HT-29 (cell line): ENCODE data around the gene PPP1R3G. TPM values are rescaled to one million over a fixed set of nuclear protein-coding genes. Genes with fewer than 3 reads are reported as not detected.

ENCODE experiments used
- DNase-seq: peaks from one replicate; pipeline ENCODE4 v3.0.0-alpha.2; 2015; ENCODE audit warnings: low spot score
- total RNA-seq: library from RNA; depleted of rRNA; stranded (reverse); fragments of >200 nt; shearing (Covaris generic); gene quantifications from 2 replicates; pipeline ENCODE4 v1.2.3, GENCODE V29; 2014

Gene PPP1R3G
- total RNA-seq, 1 experiment from 2014 or later, result 0.03 TPM

GRCh38 chr6:5093231-5094015 lies 8.3 kb downstream of the PPP1R3G start:
- DNase-seq, result no peak

DNA sequence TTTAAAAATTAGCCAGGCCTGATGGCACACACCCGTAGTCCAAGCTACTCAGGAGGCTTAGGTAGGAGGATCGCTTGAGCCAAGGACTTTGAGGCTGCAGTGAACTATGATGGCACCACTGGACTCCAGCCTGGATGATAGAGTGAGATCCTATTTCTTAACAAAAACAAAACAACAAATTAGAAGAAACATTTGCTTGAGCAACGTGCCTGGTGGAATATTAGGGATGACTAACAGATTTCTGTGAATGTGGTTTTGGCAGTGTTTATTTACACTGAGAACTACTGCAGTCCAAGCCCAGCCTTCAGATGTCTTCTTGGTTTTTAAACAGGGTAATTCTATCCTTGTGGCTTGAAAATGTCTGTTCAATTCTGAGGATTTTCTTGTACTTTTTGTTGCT lies 9.2 kb downstream of the PPP1R3G start:
- DNase-seq, result no peak

DNA sequence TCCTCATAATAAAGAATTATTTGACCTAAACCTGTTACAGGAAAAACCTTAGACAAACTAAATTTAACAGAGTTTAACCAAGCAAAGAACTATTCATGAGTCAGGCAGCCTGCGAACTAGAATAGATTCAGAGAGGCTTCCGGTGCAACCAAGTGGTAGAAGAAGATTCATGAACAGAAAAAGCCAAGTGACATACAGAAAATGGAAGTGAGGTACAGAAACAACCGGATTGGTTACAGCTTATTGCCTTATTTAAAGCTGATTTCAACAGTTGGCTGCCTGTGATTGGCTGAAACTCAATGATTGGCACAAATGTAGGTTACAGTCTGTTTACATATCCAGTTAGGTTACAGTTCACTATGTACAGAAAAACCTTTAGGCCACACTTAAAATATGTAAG lies 10.1 kb downstream of the PPP1R3G start:
- no peak for DNase-seq

GRCh38 chr6:5096482-5096881 lies 11.3 kb downstream of the PPP1R3G start:
- no peak for DNase-seq

DNA sequence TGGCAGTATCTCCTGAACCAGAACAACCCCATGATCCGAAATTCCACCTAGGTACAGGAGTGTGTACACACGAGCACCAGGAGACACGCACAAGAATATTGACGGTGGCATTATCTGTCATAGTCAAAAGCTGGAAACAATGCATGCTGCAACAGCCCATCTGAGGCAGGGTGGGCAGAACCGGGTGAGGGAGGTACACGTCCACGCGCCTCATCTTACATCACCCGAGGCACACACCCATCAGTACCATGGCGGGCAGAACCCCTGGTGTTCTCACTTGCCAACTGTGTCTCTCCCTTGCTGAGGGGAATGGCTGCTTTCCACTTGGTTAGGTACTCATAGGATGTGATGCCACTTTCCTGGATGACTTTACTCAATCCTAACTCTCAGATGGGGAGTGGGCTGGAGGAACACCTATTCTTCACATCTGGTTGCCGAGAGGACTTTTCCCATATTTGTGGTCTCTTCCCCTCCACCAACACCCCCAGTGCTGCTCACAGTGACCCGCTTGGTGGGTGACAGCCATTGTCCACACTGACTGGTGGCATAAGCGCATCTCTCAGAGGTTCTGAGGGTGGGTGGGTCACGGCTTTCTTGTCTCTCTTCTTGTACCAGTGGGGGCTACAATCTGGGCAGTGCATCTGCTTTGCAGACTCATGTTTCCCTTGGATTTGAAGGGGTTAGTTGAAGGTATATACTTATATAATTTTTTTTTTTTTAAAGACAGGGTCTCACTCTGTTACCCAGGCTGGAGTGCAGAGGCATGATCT lies 13.5 kb downstream of the PPP1R3G start:
- DNase-seq, result no peak

DNA sequence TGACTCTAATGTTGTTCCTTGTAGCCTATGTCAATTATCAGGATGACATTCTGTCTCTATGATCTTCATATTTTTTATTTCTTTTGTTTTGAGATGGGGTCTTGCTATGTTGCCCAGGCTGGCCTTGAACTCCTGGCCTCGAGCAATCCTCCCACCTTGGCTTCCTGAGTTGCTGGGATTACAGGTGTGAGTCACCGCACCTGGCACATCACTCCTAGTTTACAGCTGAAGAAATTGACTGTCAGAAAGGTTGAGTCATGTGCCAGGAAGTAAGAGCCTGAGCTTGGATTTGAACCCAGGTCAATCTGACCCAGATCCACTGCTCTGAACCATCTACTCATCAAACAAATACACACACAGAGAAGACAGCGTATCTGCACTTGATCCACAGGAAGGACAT lies 14.4 kb downstream of the PPP1R3G start:
- no peak for DNase-seq

GRCh38 chr6:5100806-5101205 lies 15.7 kb downstream of the PPP1R3G start:
- no peak for DNase-seq

DNA sequence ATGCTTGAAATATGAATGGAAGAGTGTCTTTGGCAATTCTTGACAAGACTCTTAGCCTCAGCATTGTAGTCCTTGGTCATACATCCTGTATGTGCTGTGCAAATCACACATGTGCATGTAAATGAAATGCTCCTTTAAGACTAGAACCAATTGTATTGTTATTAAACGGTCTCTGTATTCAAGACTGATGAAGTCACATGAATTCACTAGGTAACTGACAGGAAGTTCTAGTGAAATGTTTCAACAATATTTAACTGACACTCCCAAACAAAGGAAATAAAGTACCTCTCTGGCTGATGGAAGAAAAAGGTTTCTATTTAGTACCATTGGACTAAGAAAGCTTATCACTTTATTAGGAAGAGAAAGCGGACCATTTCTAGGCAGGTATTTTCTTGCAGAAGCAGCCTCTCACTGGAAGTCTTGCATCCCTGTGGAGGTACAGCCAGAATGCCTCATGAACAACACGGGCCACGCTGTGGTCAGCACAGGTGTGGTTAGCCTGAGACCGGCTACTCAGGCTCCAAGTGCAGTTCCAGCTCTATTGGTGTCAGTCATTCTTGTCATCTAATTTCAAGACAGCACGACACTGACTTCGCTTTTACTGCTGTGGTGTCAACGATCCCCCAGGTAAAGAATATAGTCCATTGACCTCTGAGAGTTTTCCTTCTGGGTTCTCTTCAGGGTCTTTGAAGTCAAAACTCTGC lies 17.3 kb downstream of the PPP1R3G start:
- no peak for DNase-seq

DNA sequence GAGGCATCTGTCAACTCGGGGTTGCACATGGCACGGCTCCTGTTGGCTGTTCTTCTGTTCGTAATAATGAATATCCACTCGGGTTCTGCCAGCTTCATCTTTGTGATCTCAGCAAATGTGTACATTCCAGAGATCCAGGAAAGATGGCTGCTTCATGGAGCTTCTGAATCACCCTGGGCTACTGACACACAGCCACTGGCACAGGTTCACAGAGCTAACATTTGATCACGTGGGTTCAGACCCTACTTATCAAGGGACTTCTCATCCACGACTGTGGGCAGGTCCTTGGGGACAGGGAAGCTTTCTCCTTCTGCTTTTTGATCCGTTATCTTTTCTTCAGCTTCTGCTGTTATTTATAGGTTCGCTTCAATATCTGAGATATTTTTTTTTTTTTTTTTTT lies 18.1 kb downstream of the PPP1R3G start:
- DNase-seq, result no peak

GRCh38 chr6:5104667-5105066 lies 19.5 kb downstream of the PPP1R3G start:
- DNase-seq, result no peak

DNA sequence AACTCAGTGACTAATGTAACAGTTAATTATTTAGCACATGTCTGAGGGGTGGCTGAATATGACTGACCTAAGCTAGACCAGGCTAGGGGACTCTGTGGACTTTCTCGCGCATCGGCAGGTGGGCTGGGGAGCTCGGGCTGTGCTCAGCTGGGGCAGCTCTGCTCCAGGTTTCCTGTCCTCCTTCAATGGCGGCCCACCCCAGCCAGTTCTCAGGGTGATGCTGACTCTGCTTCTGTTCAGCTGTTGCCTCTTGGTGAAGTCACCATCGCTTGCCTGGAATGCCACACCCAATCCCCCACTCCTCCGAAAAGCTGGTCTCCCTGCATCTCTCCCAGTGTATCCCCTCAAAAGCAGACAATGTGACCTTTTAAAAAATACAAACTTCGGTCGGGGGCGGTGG lies 20.0 kb downstream of the PPP1R3G start:
- DNase-seq, result no peak

DNA sequence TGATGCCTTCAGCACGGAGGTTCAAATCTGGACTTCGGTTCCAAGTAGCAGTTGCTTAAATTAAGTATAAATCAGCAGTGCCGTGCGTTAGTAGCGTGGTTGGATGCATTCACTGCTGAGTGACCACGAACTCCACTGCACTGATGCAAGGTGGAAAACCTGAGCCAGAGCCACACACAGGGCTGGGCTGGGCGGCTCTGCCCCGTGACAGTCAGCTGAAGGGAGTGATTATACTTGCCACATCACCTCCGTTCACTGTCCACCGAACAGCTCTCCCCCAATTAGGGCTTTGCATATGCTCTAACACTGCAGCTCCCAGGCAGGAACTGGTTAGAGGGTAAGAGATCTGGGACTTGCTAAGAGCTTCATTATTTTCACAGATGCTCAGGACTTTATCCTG lies 22.2 kb downstream of the PPP1R3G start:
- DNase-seq, result no peak

DNA sequence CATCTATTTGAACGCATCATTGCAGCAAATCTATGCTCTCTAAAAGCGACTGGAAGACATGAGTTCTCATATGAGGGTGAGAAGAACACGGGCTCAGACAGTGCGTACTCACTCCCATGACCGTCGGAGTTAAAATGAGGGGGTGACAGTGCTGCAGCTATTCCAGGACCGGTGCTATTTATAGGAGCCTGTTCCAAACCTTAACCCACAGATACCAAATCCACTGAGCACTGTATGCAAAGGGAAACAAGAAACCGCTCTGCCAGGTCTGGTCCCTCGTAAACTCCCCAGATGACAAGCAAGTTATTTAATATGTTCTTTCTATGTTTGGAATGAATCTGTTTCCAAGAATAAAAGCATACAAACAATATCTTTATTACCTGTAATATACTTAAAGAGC lies 22.9 kb downstream of the PPP1R3G start:
- no peak for DNase-seq

DNA sequence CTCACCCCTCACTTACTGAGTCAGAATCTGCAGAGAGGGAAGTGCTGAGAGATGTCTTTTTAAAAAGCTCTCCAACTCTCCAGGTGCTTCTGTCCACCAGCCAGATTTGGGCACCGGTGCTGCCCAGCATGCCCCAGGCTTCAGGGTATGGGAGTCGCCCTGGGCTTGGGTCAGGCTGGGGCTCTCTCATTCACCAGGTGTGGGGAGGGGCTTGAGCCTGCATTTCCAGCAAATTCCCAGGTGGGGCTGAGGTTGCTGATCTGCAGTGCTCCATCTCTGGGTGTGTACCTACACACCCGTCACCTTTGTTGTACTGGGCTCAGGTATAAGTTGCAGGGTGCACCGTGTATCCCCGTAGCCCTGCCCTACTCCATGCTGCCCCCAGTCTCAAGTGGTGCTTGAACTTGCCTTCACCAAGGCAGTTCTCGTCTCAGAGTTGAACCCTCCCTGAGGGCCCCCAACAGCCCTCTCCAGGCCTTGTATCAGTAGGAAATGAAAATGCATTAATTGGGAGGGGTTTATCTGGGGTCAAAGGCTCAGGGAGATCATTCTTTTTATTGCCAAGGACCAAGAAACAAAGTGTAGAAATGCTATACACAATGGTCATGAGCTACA lies 23.5 kb downstream of the PPP1R3G start:
- DNase-seq, result no peak

DNA sequence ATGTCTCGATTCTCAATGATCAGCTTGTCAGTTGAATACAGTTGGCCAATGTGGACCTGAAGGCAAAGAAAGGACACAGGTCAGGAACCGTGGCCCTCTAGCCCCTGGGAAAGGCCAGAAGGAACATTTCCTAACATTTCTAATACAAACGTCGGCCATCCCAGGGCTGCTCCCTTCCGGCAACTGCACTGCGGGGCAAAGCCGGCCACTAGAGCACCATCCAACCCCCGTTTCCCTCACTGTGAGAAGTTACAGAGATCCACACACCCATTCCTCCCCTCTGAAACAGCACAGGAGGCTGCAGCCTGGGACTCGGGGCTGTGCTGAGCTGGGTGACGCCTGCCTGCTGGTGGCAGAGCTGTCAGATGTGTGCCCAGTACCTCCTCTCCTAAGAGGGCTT lies 24.3 kb downstream of the PPP1R3G start:
- no peak for DNase-seq

- no peak for DNase-seq
These were observed 25.1 kb downstream of the PPP1R3G start for GRCh38 chr6:5110246-5110645.

DNA sequence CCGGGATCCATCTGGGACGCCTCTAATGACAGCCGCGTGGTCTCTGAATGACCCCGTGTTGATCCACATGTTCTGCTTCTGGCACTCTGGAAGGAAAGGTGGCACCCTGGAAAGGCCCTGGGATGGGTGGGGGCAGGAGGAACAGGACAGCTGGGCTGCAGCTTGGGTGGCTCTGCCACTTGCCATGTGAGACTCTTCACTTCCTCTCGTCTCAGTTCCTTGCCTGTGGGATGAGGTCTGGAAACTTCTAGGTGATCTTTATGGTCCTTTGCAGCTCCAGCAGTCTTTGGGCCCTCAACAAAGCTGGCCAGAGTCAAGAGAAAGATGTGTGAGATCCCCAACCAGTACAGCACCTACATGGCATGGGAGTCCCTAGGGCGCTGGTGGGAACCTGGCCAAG lies 26.5 kb downstream of the PPP1R3G start:
- no peak for DNase-seq

DNA sequence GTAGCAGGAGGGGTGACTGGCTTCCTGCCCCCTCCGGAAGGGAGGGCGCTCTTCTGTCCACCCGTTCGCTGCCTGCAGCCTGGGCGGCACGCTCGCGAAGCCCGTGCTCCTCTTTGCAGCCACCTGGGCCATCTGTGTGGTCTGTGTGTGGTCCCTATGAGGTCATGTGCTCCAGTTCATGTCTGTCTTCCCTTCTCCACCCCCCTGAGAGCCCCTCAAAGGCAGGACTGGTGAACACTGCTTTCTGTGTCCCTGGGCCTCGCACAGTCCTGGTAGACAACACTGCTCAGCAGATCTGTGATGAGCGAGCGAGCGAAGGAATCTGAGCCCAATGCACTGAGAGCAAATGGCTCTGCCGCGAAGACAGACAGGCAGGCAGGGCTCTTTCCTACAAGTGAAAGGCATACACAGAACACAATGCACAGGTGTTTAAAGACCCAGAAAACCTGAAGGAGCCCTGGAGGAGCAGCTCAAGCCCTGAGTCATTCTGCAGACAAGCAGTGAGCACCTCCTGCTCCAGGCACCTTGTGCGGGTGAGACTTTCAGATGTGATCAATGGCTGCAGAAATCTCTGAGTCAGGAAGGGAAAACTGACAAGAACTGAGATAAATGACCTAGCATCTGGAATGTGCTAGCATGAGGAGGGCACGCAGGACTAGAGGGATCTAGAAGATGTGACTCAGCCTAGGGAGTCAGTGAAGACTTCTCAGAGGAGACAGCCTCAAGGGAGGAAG lies 27.1 kb downstream of the PPP1R3G start:
- no peak for DNase-seq

- no peak for DNase-seq
These were observed 28.0 kb downstream of the PPP1R3G start for GRCh38 chr6:5113096-5113495.

GRCh38 chr6:5115168-5115567 lies 30.0 kb downstream of the PPP1R3G start:
- DNase-seq, result peak; percentile 72

- no peak for DNase-seq
These were observed 31.3 kb downstream of the PPP1R3G start for GRCh38 chr6:5116243-5116991.
